ENCODE results near the gene GNAI1. TPM values are rescaled to one million over a fixed set of nuclear protein-coding genes. Genes with fewer than 3 reads are reported as not detected.

The GNAI1 gene
- total RNA-seq, 1 donor from 2014 or later: 61.1 TPM

DNA sequence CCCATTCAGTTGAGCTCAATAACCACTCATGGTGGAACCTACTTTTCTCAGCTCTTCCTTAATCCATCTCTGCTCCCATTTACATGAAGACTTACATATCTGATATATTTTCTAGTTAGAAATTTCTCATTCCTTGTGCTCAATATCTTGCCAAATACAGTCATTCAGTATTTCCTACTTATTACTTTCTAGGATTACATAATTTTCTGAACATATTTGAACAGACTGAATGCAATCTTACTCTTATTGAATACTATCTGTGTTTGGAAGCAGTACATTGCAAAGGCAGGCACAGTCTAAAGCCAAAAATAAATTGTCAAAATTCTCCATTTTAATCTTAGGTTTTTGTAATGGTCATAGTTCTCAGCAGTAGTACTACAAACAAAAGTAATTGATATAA is 126.0 kb downstream of the GNAI1 start:
- H3K27me3 Mint-ChIP-seq (ENCODE audit: low read depth): no peaks in the 10 kb centered on the region
- DNase-seq (ENCODE audit: low spot score in 2 of 2, unreplicated experiment in 2 of 2): no peak
- H3K4me3 Mint-ChIP-seq: no peak overlapping the region
- no peak overlapping the region for H3K27ac Mint-ChIP-seq
- peaks cover 4% of the 10 kb centered on the region for H3K9me3 Mint-ChIP-seq
- TF ChIP-seq, protein P1, sequence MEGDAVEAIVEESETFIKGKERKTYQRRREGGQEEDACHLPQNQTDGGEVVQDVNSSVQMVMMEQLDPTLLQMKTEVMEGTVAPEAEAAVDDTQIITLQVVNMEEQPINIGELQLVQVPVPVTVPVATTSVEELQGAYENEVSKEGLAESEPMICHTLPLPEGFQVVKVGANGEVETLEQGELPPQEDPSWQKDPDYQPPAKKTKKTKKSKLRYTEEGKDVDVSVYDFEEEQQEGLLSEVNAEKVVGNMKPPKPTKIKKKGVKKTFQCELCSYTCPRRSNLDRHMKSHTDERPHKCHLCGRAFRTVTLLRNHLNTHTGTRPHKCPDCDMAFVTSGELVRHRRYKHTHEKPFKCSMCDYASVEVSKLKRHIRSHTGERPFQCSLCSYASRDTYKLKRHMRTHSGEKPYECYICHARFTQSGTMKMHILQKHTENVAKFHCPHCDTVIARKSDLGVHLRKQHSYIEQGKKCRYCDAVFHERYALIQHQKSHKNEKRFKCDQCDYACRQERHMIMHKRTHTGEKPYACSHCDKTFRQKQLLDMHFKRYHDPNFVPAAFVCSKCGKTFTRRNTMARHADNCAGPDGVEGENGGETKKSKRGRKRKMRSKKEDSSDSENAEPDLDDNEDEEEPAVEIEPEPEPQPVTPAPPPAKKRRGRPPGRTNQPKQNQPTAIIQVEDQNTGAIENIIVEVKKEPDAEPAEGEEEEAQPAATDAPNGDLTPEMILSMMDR (IDR thresholded peaks at IDR 0.05; ENCODE audit: unreplicated experiment): no peak
- no peaks in the 10 kb centered on the region for H3K36me3 Mint-ChIP-seq
- H3K4me1 Mint-ChIP-seq: peaks cover 45% of the 10 kb centered on the region

GRCh38 chr7:80263333-80263732 is 128.7 kb downstream of the GNAI1 start:
- Mint-ChIP-seq H3K4me3 (no peak overlapping the region), H3K36me3 (no peaks in the 10 kb centered on the region), H3K4me1 (peaks cover 31% of the 10 kb centered on the region), H3K27ac (peak overlapping the region; percentile 82), H3K9me3 (no peaks in the 10 kb centered on the region), H3K27me3 (ENCODE audit: low read depth) (no peaks in the 10 kb centered on the region)
- TF ChIP-seq, protein P1 (IDR thresholded peaks at IDR 0.05; ENCODE audit: unreplicated experiment): no peak
- DNase-seq (ENCODE audit: low spot score in 2 of 2, unreplicated experiment in 2 of 2): no peak

GRCh38 chr7:80263821-80264220 is 129.2 kb downstream of the GNAI1 start:
- Mint-ChIP-seq H3K4me1 (peaks cover 31% of the 10 kb centered on the region), H3K27ac (peak overlapping the region; percentile 82), H3K4me3 (no peak overlapping the region), H3K9me3 (no peaks in the 10 kb centered on the region), H3K27me3 (ENCODE audit: low read depth) (no peaks in the 10 kb centered on the region), H3K36me3 (no peaks in the 10 kb centered on the region)
- TF ChIP-seq, protein P1 (IDR thresholded peaks at IDR 0.05; ENCODE audit: unreplicated experiment): no peak
- no peak for DNase-seq (ENCODE audit: low spot score in 2 of 2, unreplicated experiment in 2 of 2)

DNA sequence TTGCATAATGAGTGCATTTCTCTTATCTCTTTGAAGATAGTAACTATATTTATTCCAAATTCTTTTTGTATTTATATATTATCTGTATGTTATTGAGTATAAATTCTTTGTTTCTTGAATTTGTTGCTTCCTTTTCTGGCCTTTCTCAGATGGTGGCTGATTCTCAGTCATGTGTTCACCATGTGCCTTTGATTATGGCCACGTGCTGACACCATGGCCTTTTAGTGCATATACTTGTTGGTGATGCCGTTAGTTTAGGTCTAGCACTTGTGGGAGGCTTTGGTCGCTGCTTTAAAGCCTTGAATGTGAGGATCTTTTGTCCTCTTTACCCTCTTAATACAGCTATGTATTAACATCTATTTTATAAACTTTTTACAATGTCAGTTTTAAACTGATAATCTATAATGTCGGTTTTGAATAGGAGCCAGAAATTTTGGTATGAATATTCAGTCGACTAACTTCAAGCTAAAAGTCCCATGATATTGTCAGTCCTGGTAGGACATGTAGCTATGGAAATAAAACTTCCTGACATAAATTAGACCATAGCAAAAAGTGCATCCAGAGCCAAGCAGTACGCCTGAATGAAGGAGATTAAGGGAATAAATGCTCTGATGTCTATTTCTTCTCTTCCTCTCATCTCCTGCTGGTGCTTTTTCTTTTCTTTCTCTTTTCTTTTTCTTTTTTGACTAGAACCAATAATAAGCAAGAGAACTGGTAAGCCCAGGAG is 130.3 kb downstream of the GNAI1 start:
- TF ChIP-seq, protein P1 (IDR thresholded peaks at IDR 0.05; ENCODE audit: unreplicated experiment): no peak
- Mint-ChIP-seq H3K36me3 (no peaks in the 10 kb centered on the region), H3K4me3 (no peak overlapping the region), H3K9me3 (no peaks in the 10 kb centered on the region), H3K4me1 (peaks cover 28% of the 10 kb centered on the region), H3K27ac (peak overlapping the region; percentile 76), H3K27me3 (ENCODE audit: low read depth) (no peaks in the 10 kb centered on the region)
- DNase-seq (ENCODE audit: low spot score in 2 of 2, unreplicated experiment in 2 of 2): no peak

GRCh38 chr7:80272560-80273239 is 138.1 kb downstream of the GNAI1 start:
- no peaks in the 10 kb centered on the region for H3K27me3 Mint-ChIP-seq (ENCODE audit: low read depth)
- no peak overlapping the region for H3K27ac Mint-ChIP-seq
- DNase-seq (ENCODE audit: low spot score in 2 of 2, unreplicated experiment in 2 of 2): no peak
- no peaks in the 10 kb centered on the region for H3K36me3 Mint-ChIP-seq
- H3K4me1 Mint-ChIP-seq: peaks cover 28% of the 10 kb centered on the region
- no peak overlapping the region for H3K4me3 Mint-ChIP-seq
- TF ChIP-seq, protein P1 (IDR thresholded peaks at IDR 0.05; ENCODE audit: unreplicated experiment): no peak
- no peaks in the 10 kb centered on the region for H3K9me3 Mint-ChIP-seq

All from mesothelial cell of epicardium (in vitro differentiated cells).